ENCODE measurements around the gene PLGRKT. TPM values are rescaled to one million over a fixed set of nuclear protein-coding genes. Genes with fewer than 3 reads are reported as not detected.
"Not testable (repeated sequence)": the region's sequence is repeated elsewhere in the genome, so short reads cannot be mapped to it uniquely, and the experiment has no call there.

Gene PLGRKT
- total RNA-seq, 1 experiment from 2014 or later, result 22.0 TPM

- no peaks in the 10 kb centered on the region for H3K4me1 ChIP-seq (replicated peaks; ENCODE audit: insufficient read depth)
- H3K4me3 ChIP-seq, result no peak overlapping the region
- H4K20me1 ChIP-seq (ENCODE audit: insufficient read depth), result no peaks in the 10 kb centered on the region
- ChIA-PET POLR2A (ENCODE audit: unreplicated experiment) (no interaction called here), CTCF (no interaction called here)
- no peak for DNase-seq
- no TSS peak for BruUV-seq (replicated peaks)
- no peaks in the 10 kb centered on the region for H3K27me3 ChIP-seq (ENCODE audit: insufficient read depth, low read depth)
- no peak overlapping the region for H3K27ac ChIP-seq
- no peak overlapping the region for H2AFZ ChIP-seq
- H3F3A ChIP-seq (ENCODE audit: insufficient read depth, low read depth), result no peaks in the 10 kb centered on the region
- no peak overlapping the region for H3K4me2 ChIP-seq
- no peaks in the 10 kb centered on the region for H3K36me3 ChIP-seq (ENCODE audit: low read depth)
- no peaks in the 10 kb centered on the region for H3K9me3 ChIP-seq (ENCODE audit: insufficient read depth, low read depth)
- TF ChIP-seq, protein P1, sequence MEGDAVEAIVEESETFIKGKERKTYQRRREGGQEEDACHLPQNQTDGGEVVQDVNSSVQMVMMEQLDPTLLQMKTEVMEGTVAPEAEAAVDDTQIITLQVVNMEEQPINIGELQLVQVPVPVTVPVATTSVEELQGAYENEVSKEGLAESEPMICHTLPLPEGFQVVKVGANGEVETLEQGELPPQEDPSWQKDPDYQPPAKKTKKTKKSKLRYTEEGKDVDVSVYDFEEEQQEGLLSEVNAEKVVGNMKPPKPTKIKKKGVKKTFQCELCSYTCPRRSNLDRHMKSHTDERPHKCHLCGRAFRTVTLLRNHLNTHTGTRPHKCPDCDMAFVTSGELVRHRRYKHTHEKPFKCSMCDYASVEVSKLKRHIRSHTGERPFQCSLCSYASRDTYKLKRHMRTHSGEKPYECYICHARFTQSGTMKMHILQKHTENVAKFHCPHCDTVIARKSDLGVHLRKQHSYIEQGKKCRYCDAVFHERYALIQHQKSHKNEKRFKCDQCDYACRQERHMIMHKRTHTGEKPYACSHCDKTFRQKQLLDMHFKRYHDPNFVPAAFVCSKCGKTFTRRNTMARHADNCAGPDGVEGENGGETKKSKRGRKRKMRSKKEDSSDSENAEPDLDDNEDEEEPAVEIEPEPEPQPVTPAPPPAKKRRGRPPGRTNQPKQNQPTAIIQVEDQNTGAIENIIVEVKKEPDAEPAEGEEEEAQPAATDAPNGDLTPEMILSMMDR (conservative IDR thresholded peaks at IDR 0.05), result no peak
- TF ChIP-seq EZH2 (IDR thresholded peaks at IDR 0.05; ENCODE audit: low read depth), result no peak
- H3K9me2 ChIP-seq (ENCODE audit: insufficient read depth), result no peaks in the 10 kb centered on the region
- intact Hi-C loops (cut with micrococcal nuclease; ENCODE audit: unreplicated experiment), result no loop called here
- no peaks in the 10 kb centered on the region for H3K79me2 ChIP-seq (ENCODE audit: low read depth)
These were observed 35.5 kb downstream of the PLGRKT start for GRCh38 chr9:5402217-5402616.

DNA sequence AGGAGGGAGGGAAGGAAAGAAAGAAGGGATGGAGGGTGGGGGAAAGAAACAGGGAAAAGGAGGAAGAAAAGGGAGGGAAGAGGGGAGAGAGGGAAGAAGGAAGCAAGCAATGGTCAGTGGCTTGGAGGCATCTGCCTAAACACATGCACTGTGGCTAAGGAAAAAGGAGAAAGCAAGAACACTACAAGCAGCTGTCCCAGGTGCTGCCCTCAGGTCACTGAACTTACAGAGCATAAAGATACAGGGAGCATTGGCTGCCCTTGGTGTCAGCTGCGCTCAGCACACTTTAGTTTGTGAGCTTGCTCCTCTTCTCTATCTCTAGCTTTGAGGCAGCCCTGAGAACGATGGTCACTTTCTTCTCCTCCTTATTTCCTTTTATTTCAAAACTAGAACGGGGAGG is 40.2 kb downstream of the PLGRKT start:
- intact Hi-C loops (cut with micrococcal nuclease; ENCODE audit: unreplicated experiment); CTCF ChIA-PET; H3K79me2 ChIP-seq (ENCODE audit: low read depth); H3K27me3 ChIP-seq (ENCODE audit: insufficient read depth, low read depth); H3K9me3 ChIP-seq (ENCODE audit: insufficient read depth, low read depth); POLR2A ChIA-PET (ENCODE audit: unreplicated experiment); H3K4me3 ChIP-seq; DNase-seq; H4K20me1 ChIP-seq (ENCODE audit: insufficient read depth); H3F3A ChIP-seq (ENCODE audit: insufficient read depth, low read depth); H3K36me3 ChIP-seq (ENCODE audit: low read depth); H3K4me2 ChIP-seq; BruUV-seq (replicated peaks); H3K9me2 ChIP-seq (ENCODE audit: insufficient read depth); H3K27ac ChIP-seq; H3K4me1 ChIP-seq (replicated peaks; ENCODE audit: insufficient read depth); H2AFZ ChIP-seq: not testable (repeated sequence)

DNA sequence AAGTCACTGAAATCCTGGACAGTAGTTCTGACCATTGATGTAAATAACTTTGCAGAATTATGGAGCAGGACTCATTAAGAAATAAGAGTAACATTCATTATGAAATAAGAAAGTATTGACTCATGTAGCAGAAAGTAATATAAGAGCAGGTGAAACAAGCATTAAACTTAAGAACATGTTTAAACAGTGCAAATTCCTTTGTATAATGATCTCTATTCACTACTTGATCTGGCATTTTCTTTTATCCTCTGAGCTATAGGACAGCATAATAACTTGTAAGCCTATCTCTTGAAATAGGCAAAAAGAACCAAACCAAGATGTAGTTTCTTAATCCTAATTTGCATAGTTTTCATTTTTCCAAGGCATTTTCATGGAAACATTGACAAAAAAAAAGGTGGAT is 42.3 kb downstream of the PLGRKT start:
- H3K36me3 ChIP-seq (ENCODE audit: low read depth), result no peaks in the 10 kb centered on the region
- DNase-seq, result no peak
- no peak for TF ChIP-seq EZH2 (IDR thresholded peaks at IDR 0.05; ENCODE audit: low read depth)
- TF ChIP-seq, protein P1 (conservative IDR thresholded peaks at IDR 0.05), result no peak
- no TSS peak for BruUV-seq (replicated peaks)
- no peaks in the 10 kb centered on the region for H3K9me2 ChIP-seq (ENCODE audit: insufficient read depth)
- CTCF ChIA-PET, result no interaction called here
- POLR2A ChIA-PET (ENCODE audit: unreplicated experiment), result no interaction called here
- no peak overlapping the region for H3K4me2 ChIP-seq
- H3K4me3 ChIP-seq, result no peak overlapping the region
- no peaks in the 10 kb centered on the region for H3K9me3 ChIP-seq (ENCODE audit: insufficient read depth, low read depth)
- intact Hi-C loops (cut with micrococcal nuclease; ENCODE audit: unreplicated experiment), result no loop called here
- H3F3A ChIP-seq (ENCODE audit: insufficient read depth, low read depth), result no peaks in the 10 kb centered on the region
- no peak overlapping the region for H2AFZ ChIP-seq
- H3K4me1 ChIP-seq (replicated peaks; ENCODE audit: insufficient read depth), result no peaks in the 10 kb centered on the region
- no peaks in the 10 kb centered on the region for H4K20me1 ChIP-seq (ENCODE audit: insufficient read depth)
- no peaks in the 10 kb centered on the region for H3K79me2 ChIP-seq (ENCODE audit: low read depth)
- no peaks in the 10 kb centered on the region for H3K27me3 ChIP-seq (ENCODE audit: insufficient read depth, low read depth)
- H3K27ac ChIP-seq, result no peak overlapping the region

- H2AFZ ChIP-seq; intact Hi-C loops (cut with micrococcal nuclease; ENCODE audit: unreplicated experiment); H3F3A ChIP-seq (ENCODE audit: insufficient read depth, low read depth); H3K79me2 ChIP-seq (ENCODE audit: low read depth); DNase-seq; H3K9me2 ChIP-seq (ENCODE audit: insufficient read depth); BruUV-seq (replicated peaks); H3K27ac ChIP-seq; CTCF ChIA-PET; H3K4me3 ChIP-seq; H3K4me2 ChIP-seq; POLR2A ChIA-PET (ENCODE audit: unreplicated experiment); H3K9me3 ChIP-seq (ENCODE audit: insufficient read depth, low read depth); H3K27me3 ChIP-seq (ENCODE audit: insufficient read depth, low read depth); H4K20me1 ChIP-seq (ENCODE audit: insufficient read depth); H3K4me1 ChIP-seq (replicated peaks; ENCODE audit: insufficient read depth); H3K36me3 ChIP-seq (ENCODE audit: low read depth): not testable (repeated sequence)
These were observed 43.7 kb downstream of the PLGRKT start for GRCh38 chr9:5393976-5394375.

Measured in PC-9 (cell line).